ENCODE data around the gene PRDX2. TPM values are rescaled to one million over a fixed set of nuclear protein-coding genes. Genes with fewer than 3 reads are reported as not detected.
"Not testable (repeated sequence)": the region's sequence is repeated elsewhere in the genome, so short reads cannot be mapped to it uniquely, and the experiment has no call there.

Gene PRDX2
- 100 to 1,000 TPM; 234 to 240 TPM for total RNA-seq

DNA sequence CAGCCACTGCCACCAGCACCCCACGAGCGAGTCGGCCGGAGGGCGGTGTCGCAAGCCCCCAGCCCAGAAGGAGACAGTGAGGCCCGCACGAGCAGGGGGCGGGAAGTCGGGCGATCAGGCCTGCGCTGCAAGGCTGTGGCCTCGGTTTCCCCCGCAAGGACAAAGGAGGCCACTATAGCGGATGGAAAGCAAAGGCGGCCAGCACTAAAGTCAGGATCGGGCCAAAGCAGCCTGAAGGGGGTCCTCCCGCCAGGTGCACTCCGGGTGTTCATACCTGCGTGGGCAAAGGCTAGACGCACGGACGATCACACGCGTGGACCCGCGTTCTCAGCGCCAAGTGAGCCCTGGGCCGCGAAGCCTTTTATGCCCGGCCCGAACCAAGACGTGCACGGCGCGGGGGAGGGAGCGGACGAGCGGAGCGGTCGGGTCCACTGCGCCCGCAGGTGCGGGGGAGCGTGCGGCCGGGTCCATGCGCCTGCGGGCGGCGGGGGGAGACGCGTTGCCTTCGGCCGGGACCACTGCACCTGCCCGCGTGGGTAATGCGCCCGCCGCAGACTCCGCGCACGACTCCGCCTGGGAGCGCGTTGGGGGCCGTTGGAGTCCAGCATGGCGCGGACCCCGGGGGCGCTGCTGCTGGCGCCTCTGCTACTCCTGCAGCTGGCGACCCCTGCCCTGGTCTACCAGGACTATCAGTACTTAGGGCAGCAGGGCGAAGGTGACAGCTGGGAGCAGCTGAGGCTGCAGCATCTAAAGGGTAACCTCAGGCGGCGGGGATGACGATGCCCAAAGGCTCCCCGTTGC, at the start of gene PRDX2, which contains the start of gene THSD8:
PRDX2 (minus strand) TSS at position 335 of the 801 bp plus-strand sequence. CDS start 539 bp downstream, outside the sequence.
THSD8 (plus strand) TSS at position 604 of the 801 bp plus-strand sequence; CDS start at position 607, 3 bp downstream.
- Mint-ChIP-seq H3K27me3 (no peaks in the 10 kb centered on the region), H3K4me1 (peaks cover 37% of the 10 kb centered on the region), H3K27ac (peak within 1 kb of the TSS; percentile 64), H3K4me3 (peak within 1 kb of the TSS; percentile 87), H3K9me3 (no peaks in the 10 kb centered on the region), H3K36me3 (ENCODE audit: low read depth) (peaks cover 23% of the 10 kb centered on the region)
- peak; percentile 83 for DNase-seq
- POLR2A ChIA-PET = interaction anchor here (0.7 to 14.7 kb wide), 9 partner anchors 10 to 136 kb away, joined by 3 to 574 read pairs (median 4); partner anchors contain the start of genes GET3, HOOK2, JUNB and TRIR
- CTCF ChIA-PET = interaction anchor here (0.7 to 13.9 kb wide), 5 partner anchors 24 to 84 kb away, joined by 3 to 419 read pairs (median 4); no protein-coding TSS in a partner anchor

DNA sequence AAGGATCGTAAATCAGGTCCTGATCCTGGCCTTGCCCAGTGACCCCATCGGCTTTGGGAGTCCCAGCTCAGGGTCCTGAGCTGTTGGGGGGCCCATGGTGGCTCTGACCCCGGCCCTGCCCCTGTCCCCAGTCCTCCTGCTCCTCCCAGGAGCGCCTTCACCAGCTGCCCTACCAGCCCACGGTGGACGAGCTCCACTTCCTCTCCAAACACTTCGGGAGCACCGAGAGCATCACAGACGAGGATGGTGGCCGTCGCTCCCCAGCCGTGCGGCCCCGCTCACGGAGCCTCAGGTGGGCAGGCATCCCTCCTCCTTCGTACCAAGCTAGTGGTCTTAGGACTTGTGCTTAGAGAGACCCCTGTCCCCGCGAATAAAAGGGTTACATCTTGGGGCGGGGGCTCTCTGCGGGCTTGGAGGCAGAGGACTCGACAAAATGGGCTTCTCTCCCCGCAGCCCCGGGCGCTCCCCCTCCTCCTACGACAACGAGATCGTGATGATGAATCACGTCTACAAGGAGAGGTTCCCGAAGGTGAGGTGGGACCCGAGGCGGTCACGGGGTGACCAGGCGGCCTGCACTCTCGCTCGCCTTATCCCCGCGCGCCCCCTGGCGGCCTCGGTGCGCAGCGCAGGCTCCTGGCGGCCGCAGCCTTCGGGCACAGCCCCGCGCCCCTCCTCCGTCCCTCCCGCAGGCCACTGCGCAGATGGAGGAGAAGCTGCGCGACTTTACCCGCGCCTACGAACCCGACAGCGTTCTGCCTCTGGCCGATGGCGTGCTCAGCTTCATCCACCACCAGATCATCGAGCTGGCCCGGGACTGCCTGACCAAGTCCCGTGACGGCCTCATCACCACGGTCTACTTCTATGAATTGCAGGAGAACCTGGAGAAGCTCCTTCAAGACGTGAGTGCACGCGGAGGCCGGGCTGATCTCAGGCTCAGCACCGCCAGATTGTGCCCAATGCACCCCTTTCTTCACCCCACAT, 45.8 kb upstream of the PRDX2 start:
- Mint-ChIP-seq H3K27ac (no peak overlapping the region), H3K4me1 (peaks cover 7% of the 10 kb centered on the region), H3K4me3 (peak overlapping the region; percentile 21), H3K36me3 (ENCODE audit: low read depth) (no peaks in the 10 kb centered on the region), H3K27me3 (peaks cover 13% of the 10 kb centered on the region), H3K9me3 (no peaks in the 10 kb centered on the region)
- DNase-seq = peak; percentile 83
- POLR2A ChIA-PET = interaction anchor here (1.0 to 2.0 kb wide), 5 partner anchors 11 to 110 kb away, joined by 3 to 11 read pairs (median 3); partner anchors contain the start of genes DNASE2 and GET3
- CTCF ChIA-PET = interaction anchor here (0.6 to 5.2 kb wide), 46 partner anchors 10 to 1759 kb away, joined by 3 to 51 read pairs (median 4); partner anchors contain the start of genes DNASE2, GCDH, GET3 and JUNB

DNA sequence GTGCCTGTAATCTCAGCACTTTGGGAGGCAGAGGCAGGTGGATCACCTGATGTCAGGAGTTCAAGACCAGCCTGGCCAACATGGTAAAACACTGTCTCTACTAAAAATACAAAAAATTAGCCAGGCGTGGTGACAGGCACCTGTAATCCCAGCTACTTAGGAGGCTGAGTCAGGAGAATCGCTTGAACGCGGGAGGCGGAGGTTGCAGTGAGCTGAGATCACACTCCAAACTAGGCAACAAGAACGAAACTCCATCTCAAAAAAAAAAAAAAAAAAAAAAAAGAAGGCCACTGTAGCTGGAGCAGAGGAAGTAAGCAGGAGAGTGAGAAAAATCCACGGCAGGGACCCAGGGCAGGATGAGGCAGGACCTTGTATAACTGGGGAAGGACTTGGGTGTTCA, 45.0 kb upstream of the PRDX2 start:
- not testable (repeated sequence) for DNase-seq; H3K27ac Mint-ChIP-seq; H3K4me3 Mint-ChIP-seq; H3K9me3 Mint-ChIP-seq; H3K4me1 Mint-ChIP-seq; H3K36me3 Mint-ChIP-seq (ENCODE audit: low read depth)
- POLR2A ChIA-PET = interaction anchor here (1.2 to 2.0 kb wide), 2 partner anchors 10 to 54 kb away, joined by 3 to 6 read pairs; no protein-coding TSS in a partner anchor
- CTCF ChIA-PET = interaction anchor here (0.6 to 5.2 kb wide), 29 partner anchors 9 to 215 kb away, joined by 3 to 51 read pairs (median 5); partner anchors contain the start of genes GCDH, GET3, JUNB and RNASEH2A
- H3K27me3 Mint-ChIP-seq = peaks cover 18% of the 10 kb centered on the region

- Mint-ChIP-seq H3K9me3 (no peaks in the 10 kb centered on the region), H3K4me3 (no peak overlapping the region), H3K36me3 (ENCODE audit: low read depth) (no peaks in the 10 kb centered on the region), H3K27ac (no peak overlapping the region), H3K27me3 (peaks cover 40% of the 10 kb centered on the region), H3K4me1 (peaks cover 32% of the 10 kb centered on the region)
- no peak for DNase-seq
- POLR2A ChIA-PET = no interaction called here
- CTCF ChIA-PET = interaction anchor here (1.1 to 4.3 kb wide), 3 partner anchors 83 to 87 kb away, joined by 3 to 28 read pairs (median 6); no protein-coding TSS in a partner anchor
Observed at GRCh38 chr19:12843999-12844732, 42.6 kb upstream of the PRDX2 start.

DNA sequence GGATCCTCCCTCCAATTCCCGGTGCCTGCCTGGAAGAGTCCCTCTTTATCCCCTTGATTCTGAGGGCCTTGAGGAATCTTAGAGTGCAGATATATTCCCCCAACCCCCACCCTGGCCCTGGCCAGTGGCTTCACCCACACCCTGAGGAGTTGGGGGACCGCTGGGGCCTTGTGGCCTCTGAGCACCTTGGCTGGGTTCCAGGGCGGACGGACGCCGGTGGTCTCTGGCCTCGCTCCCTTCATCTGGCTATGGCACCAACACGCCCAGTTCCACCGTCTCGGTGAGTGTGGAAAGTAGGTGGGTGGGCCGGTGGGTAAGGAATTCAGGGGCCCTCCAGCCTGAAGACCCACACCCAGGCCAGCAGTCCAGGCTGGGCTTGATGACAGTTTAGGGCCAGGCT, 41.7 kb upstream of the PRDX2 start:
- Mint-ChIP-seq H3K27ac (no peak overlapping the region), H3K4me3 (no peak overlapping the region), H3K4me1 (peaks cover 37% of the 10 kb centered on the region), H3K27me3 (peaks cover 46% of the 10 kb centered on the region), H3K9me3 (no peaks in the 10 kb centered on the region), H3K36me3 (ENCODE audit: low read depth) (no peaks in the 10 kb centered on the region)
- DNase-seq = no peak
- ChIA-PET POLR2A (no interaction called here), CTCF (interaction anchor here (1.1 kb wide), 1 partner anchor 84 kb away, joined by 3 read pairs; no protein-coding TSS in a partner anchor)

- Mint-ChIP-seq H3K4me1 (peaks cover 34% of the 10 kb centered on the region), H3K27me3 (peaks cover 52% of the 10 kb centered on the region), H3K9me3 (no peaks in the 10 kb centered on the region), H3K27ac (no peak overlapping the region), H3K4me3 (no peak overlapping the region), H3K36me3 (ENCODE audit: low read depth) (no peaks in the 10 kb centered on the region)
- CTCF ChIA-PET = no interaction called here
- DNase-seq = no peak
- POLR2A ChIA-PET = no interaction called here
Observed at GRCh38 chr19:12842511-12842910, 40.9 kb upstream of the PRDX2 start.

DNA sequence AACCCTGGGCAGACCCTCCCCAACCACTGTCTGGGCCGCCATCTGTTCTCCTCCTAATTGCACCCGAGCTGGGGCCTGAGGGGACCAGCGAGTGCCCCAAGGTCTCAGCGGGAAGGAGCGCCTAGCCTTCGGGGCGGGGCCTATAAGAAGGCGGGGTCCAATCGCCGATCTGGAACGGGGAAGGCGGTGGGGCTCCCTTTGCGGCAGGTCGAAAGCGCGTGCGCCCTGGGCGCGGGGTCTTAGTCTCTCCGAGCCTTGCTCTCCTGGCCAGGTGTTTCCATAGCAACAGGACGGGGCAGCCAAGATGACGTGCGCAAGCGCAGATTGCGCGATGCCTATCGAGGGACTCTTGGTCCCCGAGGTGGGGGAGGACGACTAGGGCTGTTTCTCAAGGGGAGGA, 39.5 kb upstream of the PRDX2 start:
- Mint-ChIP-seq H3K27me3 (peaks cover 61% of the 10 kb centered on the region), H3K4me1 (peaks cover 32% of the 10 kb centered on the region), H3K27ac (no peak overlapping the region), H3K4me3 (peak overlapping the region; percentile 24), H3K9me3 (no peaks in the 10 kb centered on the region), H3K36me3 (ENCODE audit: low read depth) (no peaks in the 10 kb centered on the region)
- peak; percentile 30 for DNase-seq
- POLR2A ChIA-PET = no interaction called here
- CTCF ChIA-PET = no interaction called here

GRCh38 chr19:12840091-12841079, 38.8 kb upstream of the PRDX2 start:
- H3K4me3 Mint-ChIP-seq = peak overlapping the region; percentile 24

GRCh38 chr19:12838886-12839756, 37.5 kb upstream of the PRDX2 start:
- no peaks in the 10 kb centered on the region for H3K36me3 Mint-ChIP-seq (ENCODE audit: low read depth)
- ChIA-PET POLR2A (interaction anchor here (1.0 kb wide), 1 partner anchor 61 kb away, joined by 3 read pairs; no protein-coding TSS in a partner anchor), CTCF (interaction anchor here (0.8 kb wide), 1 partner anchor 74 kb away, joined by 3 read pairs; no protein-coding TSS in a partner anchor)
- H3K9me3 Mint-ChIP-seq = no peaks in the 10 kb centered on the region
- peaks cover 74% of the 10 kb centered on the region for H3K27me3 Mint-ChIP-seq
- peak; percentile 39 for DNase-seq
- peak overlapping the region; percentile 51 for H3K4me3 Mint-ChIP-seq
- H3K27ac Mint-ChIP-seq = no peak overlapping the region
- H3K4me1 Mint-ChIP-seq = peaks cover 40% of the 10 kb centered on the region

More at GRCh38 chr19:12840091-12841079, 38.8 kb upstream of the PRDX2 start:
- no peaks in the 10 kb centered on the region for H3K36me3 Mint-ChIP-seq (ENCODE audit: low read depth)
- H3K27ac Mint-ChIP-seq = no peak overlapping the region
- CTCF ChIA-PET = no interaction called here
- H3K27me3 Mint-ChIP-seq = peaks cover 67% of the 10 kb centered on the region
- peak; percentile 64 for DNase-seq
- POLR2A ChIA-PET = no interaction called here
- no peaks in the 10 kb centered on the region for H3K9me3 Mint-ChIP-seq
- H3K4me1 Mint-ChIP-seq = peaks cover 32% of the 10 kb centered on the region

- Mint-ChIP-seq H3K27me3 (peaks cover 76% of the 10 kb centered on the region), H3K9me3 (no peaks in the 10 kb centered on the region), H3K27ac (no peak within 1 kb of the TSS), H3K36me3 (ENCODE audit: low read depth) (no peaks in the 10 kb centered on the region), H3K4me1 (peaks cover 41% of the 10 kb centered on the region), H3K4me3 (peak within 1 kb of the TSS; percentile 51)
- peak; percentile 61 for DNase-seq
- POLR2A ChIA-PET = interaction anchor here (1.0 kb wide), 1 partner anchor 60 kb away, joined by 3 read pairs; no protein-coding TSS in a partner anchor
- CTCF ChIA-PET = interaction anchor here (1.8 kb wide), 1 partner anchor 9 kb away, joined by 15 read pairs; no protein-coding TSS in a partner anchor
Observed at GRCh38 chr19:12838182-12838885, 36.7 kb upstream of the PRDX2 start, which contains the start of gene MAST1. Gene MAST1, plus strand, starts transcription at chr19:12838515. Its CDS starts 58 bp downstream, at chr19:12838573.
